ENCODE results near the gene GREB1. TPM values are rescaled to one million over a fixed set of nuclear protein-coding genes. Genes with fewer than 3 reads are reported as not detected.
A peak's percentile ranks its signal among the peaks of the same experiment; 100 is the strongest.

Gene GREB1
- total RNA-seq, 2 donors from 2014 or later, result 1.1 to 2.2 TPM

DNA sequence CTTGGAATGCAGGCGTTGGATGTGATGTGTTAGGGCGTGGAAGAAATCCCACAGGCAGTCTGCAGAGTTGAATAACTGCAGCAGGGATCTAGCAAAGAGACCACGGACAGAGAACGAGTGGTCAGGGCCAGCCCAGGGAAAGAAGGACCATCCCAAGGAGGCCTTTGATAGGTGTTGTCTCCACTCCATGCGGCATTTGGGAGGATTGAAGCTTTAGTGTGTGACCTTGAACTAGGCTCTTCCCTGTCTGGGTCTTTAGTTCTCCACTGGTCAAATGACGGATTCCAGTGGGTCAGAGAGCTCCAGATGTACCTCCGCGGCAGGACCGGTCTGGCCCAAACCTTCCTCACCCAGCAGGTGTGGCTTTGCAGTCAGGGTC is 18.4 kb downstream of the GREB1 start:
- no peak overlapping the region for H3K4me3 Mint-ChIP-seq
- H3K27me3 Mint-ChIP-seq, result peaks cover 35 to 44% of the 10 kb centered on the region in 2 donors

DNA sequence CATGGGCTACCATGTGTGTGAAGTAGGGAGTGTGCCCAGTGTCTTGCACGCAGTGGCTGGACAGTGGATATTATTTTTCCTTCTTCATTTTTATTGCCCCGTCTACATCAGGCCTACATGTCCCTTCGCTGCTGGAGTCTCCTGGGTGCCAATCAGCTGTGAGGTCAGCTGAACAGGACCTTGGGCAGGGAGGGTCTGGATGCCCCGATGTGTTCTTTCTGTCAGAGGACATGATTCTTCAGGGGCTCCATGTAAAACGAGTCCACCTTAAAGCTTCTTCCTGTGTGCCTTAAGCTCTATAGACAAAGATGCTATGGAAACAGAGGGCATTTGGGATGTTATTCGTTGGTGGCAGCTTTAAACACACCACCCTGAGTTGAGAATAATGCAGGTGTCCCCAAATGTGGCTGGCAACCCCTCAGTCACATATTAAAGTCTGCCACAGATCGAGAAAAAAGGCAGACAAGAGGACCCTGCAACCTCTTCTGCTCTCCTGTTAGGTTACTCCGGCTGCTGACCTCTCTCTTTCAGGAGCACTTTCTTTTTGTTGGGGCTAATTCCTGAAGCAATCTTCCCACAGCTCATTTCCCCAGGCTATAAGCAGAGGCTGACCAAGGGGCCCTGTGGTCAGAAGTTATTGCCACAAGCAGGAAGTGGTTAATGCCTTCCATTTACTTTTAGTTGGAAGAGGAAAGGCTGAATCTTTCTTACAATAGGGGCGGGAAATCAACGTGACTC is 20.0 kb downstream of the GREB1 start:
- no peaks in the 10 kb centered on the region for H3K9me3 Mint-ChIP-seq
- H3K4me3 Mint-ChIP-seq, result peak overlapping the region; percentile 44
- peaks cover 34 to 54% of the 10 kb centered on the region in 2 donors for H3K27me3 Mint-ChIP-seq
- peaks cover 8 to 16% of the 10 kb centered on the region in 2 donors for H3K4me1 Mint-ChIP-seq (ENCODE audit: low read depth in 2 of 2)
- no peak for ATAC-seq
- H3K36me3 Mint-ChIP-seq, result no peaks in the 10 kb centered on the region
- DNase-seq (ENCODE audit: low spot score), result no peak
- no peak overlapping the region for H3K27ac Mint-ChIP-seq

More for the DNA sequence above, 18.4 kb downstream of the GREB1 start:
- ATAC-seq (no peak), DNase-seq (ENCODE audit: low spot score) (no peak)
- no peaks in the 10 kb centered on the region for H3K9me3 Mint-ChIP-seq
- H3K27ac Mint-ChIP-seq, result no peak overlapping the region
- peaks cover 8 to 16% of the 10 kb centered on the region in 2 donors for H3K4me1 Mint-ChIP-seq (ENCODE audit: low read depth in 2 of 2)
- no peaks in the 10 kb centered on the region for H3K36me3 Mint-ChIP-seq

DNA sequence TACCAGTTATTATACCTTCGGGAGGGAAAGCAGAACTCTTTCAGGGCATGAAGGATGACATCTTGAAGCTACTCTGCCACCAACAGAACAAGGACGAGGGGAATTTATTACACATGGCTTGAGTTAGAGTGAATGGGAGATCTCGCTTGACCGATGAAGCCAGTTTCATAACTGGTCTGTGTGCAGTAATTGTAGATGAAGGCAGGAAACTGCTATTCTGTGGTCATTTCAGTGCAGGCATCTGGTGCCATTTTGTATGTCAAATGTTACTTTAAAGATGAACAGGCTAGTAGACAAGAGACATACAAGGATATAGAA is 20.5 kb downstream of the GREB1 start:
- DNase-seq (ENCODE audit: low spot score) (no peak), ATAC-seq (peak in 1 of 2 donors; percentile 38)
- Mint-ChIP-seq H3K4me3 (peak overlapping the region; percentile 44), H3K27me3 (peaks cover 36 to 55% of the 10 kb centered on the region in 2 donors), H3K9me3 (no peaks in the 10 kb centered on the region), H3K36me3 (no peaks in the 10 kb centered on the region), H3K27ac (no peak overlapping the region), H3K4me1 (ENCODE audit: low read depth in 2 of 2) (peaks cover 8 to 16% of the 10 kb centered on the region in 2 donors)

- H3K4me3 Mint-ChIP-seq, result no peak overlapping the region
- H3K9me3 Mint-ChIP-seq, result no peaks in the 10 kb centered on the region
- ATAC-seq (no peak), DNase-seq (ENCODE audit: low spot score) (no peak)
- H3K27me3 Mint-ChIP-seq, result peaks cover 36 to 55% of the 10 kb centered on the region in 2 donors
- H3K27ac Mint-ChIP-seq, result no peak overlapping the region
- no peaks in the 10 kb centered on the region for H3K36me3 Mint-ChIP-seq
- peaks cover 8 to 16% of the 10 kb centered on the region in 2 donors for H3K4me1 Mint-ChIP-seq (ENCODE audit: low read depth in 2 of 2)
These were observed 22.4 kb downstream of the GREB1 start for GRCh38 chr2:11556101-11556806.

GRCh38 chr2:11558214-11558886 is 24.5 kb downstream of the GREB1 start:
- H3K27ac Mint-ChIP-seq, result no peak overlapping the region
- ATAC-seq (no peak), DNase-seq (ENCODE audit: low spot score) (no peak)
- no peaks in the 10 kb centered on the region for H3K9me3 Mint-ChIP-seq
- peaks cover 35 to 54% of the 10 kb centered on the region in 2 donors for H3K27me3 Mint-ChIP-seq
- no peaks in the 10 kb centered on the region for H3K36me3 Mint-ChIP-seq
- H3K4me1 Mint-ChIP-seq (ENCODE audit: low read depth in 2 of 2), result peaks cover 8 to 16% of the 10 kb centered on the region in 2 donors
- no peak overlapping the region for H3K4me3 Mint-ChIP-seq

DNA sequence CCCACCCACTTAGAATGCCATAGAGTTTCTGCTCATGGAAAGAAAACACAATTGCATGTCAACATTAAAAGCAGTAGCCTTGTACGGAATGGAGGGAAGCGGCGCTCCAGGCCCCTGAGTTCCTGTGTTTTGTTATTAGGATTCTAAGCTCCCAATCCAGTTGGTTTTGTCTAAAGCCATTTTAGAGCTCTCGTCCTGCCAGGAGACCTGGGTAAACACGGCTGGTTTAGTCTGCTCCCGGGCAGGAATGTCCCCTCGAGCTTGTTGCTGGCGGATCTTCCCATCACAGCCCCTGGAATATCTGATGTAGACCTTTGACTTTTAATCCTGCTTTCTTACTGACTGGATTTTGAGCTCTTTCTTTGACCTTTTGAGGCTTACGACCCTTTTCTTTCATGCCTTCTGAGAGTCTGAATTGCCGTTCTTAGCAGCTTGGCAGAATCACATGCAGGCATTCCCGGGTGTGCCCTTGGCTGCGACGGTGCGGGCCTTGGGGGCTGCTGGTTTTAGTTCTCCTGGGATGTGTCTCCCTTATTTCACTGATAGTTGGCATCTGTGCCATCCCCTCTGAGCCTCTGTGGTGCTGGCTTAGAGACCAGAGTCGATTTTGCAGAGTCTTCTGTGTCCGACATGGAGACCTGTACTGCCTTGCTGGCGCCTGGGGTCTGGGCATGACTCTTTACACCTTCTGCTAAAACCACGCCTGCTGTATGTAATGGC is 25.4 kb downstream of the GREB1 start:
- Mint-ChIP-seq H3K27me3 (peaks cover 28 to 49% of the 10 kb centered on the region in 2 donors), H3K4me1 (ENCODE audit: low read depth in 2 of 2) (peaks cover 3 to 8% of the 10 kb centered on the region in 2 donors), H3K9me3 (no peaks in the 10 kb centered on the region), H3K4me3 (no peak overlapping the region), H3K36me3 (no peaks in the 10 kb centered on the region), H3K27ac (no peak overlapping the region)
- DNase-seq (ENCODE audit: low spot score) (no peak), ATAC-seq (no peak)

DNA sequence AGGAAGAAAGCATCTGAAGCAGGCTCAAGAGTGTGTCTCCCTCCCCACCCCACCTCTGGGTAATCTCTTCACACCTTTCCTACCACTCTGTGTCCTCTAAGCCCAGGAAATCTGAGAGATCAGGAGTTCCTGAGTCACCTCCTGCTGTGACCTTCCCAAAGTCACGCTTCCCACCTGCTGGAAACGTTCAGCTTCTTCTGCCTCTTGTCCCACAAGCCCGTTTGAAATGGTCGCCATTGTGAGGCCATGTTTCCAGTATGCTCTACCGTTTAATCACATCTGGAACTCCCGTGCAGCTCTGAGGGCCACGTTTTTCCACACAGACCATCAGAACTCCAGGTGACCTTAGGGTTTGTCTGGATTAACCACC is 25.9 kb downstream of the GREB1 start:
- Mint-ChIP-seq H3K27me3 (peaks cover 25 to 44% of the 10 kb centered on the region in 2 donors), H3K4me3 (no peak overlapping the region), H3K9me3 (no peaks in the 10 kb centered on the region), H3K27ac (no peak overlapping the region), H3K36me3 (no peaks in the 10 kb centered on the region), H3K4me1 (ENCODE audit: low read depth in 2 of 2) (peaks cover 0 to 2% of the 10 kb centered on the region in 2 donors)
- no peak for ATAC-seq
- DNase-seq (ENCODE audit: low spot score), result no peak

GRCh38 chr2:11560806-11561205 is 27.0 kb downstream of the GREB1 start:
- peaks cover 20 to 33% of the 10 kb centered on the region in 2 donors for H3K27me3 Mint-ChIP-seq
- ATAC-seq, result no peak
- no peaks in the 10 kb centered on the region for H3K9me3 Mint-ChIP-seq
- H3K4me3 Mint-ChIP-seq, result no peak overlapping the region
- H3K36me3 Mint-ChIP-seq, result no peaks in the 10 kb centered on the region
- H3K4me1 Mint-ChIP-seq (ENCODE audit: low read depth in 2 of 2), result no peaks in the 10 kb centered on the region
- H3K27ac Mint-ChIP-seq, result no peak overlapping the region
- no peak for DNase-seq (ENCODE audit: low spot score)

GRCh38 chr2:11562011-11562410 is 28.2 kb downstream of the GREB1 start:
- no peak for DNase-seq (ENCODE audit: low spot score)

DNA sequence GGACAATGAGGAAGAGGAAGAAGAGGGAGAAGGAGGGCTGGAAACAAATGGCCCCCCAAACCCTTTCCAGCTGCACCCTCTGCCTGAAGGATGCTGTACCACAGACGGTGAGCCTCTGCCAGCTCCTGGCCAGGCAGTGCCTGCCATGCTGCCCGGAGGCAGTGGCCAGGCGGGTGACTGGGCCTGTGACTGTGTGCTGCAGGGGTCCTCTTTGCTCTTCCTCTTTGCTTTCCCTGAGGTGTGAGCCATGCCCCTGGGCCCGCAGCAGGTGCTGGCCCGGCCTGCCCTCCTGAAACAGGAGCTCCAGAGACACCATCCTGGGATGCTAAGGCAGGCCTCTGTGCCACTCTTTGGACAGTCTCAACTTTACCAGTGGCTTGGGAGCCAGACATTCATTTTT is 28.6 kb downstream of the GREB1 start:
- H3K4me1 Mint-ChIP-seq (ENCODE audit: low read depth in 2 of 2), result no peaks in the 10 kb centered on the region
- DNase-seq (ENCODE audit: low spot score), result no peak

More at GRCh38 chr2:11562011-11562410, 28.2 kb downstream of the GREB1 start:
- Mint-ChIP-seq H3K27me3 (peaks cover 18 to 22% of the 10 kb centered on the region in 2 donors), H3K4me1 (ENCODE audit: low read depth in 2 of 2) (no peaks in the 10 kb centered on the region), H3K36me3 (no peaks in the 10 kb centered on the region), H3K27ac (no peak overlapping the region), H3K9me3 (no peaks in the 10 kb centered on the region), H3K4me3 (no peak overlapping the region)
- no peak for ATAC-seq

DNA sequence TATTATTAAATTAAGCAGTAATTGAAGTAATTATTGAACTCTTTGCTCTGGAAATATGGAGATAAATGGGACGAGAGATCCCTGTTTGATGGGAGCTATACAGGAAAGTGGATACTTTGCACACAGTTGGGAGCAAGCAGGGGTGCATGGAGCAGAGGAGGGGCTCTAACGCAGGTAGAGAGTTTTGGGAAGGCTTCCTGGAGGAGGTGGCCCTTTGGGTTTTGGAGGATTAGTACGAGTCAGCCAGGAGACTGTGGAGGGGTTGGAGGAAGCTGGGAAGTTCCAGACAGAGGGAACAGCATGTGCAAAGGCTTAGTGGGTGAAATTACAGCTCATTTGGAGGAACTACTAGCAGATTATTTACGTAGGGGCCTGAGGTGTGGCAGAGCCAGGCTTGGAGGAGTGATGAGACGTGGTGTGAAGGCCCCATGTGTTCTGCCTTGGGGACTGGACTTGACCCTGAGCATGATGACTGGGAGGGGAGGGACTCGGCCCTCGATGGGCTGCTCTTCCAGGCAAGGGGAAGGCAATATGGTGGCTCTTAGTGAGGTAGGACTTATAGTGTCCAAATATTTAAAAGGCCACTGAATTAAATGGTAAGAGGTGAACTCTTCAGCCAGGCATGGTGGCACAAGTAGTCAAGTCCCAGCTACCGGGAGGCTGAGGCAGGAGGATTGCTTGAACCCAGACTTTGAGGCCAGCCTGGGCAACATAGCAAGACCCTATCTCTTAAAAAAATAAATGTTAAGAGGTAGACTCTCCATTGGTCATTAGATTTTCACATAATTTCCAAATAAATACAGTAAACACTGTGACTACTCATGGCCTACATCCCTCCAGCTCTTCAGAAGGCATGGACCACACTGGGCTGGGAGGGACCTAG is 30.2 kb downstream of the GREB1 start:
- H3K9me3 Mint-ChIP-seq, result no peaks in the 10 kb centered on the region
- H3K36me3 Mint-ChIP-seq, result no peaks in the 10 kb centered on the region
- peaks cover 10 to 14% of the 10 kb centered on the region in 2 donors for H3K27me3 Mint-ChIP-seq
- no peak overlapping the region for H3K4me3 Mint-ChIP-seq
- DNase-seq (ENCODE audit: low spot score) (no peak), ATAC-seq (no peak)
- H3K4me1 Mint-ChIP-seq (ENCODE audit: low read depth in 2 of 2), result no peaks in the 10 kb centered on the region
- H3K27ac Mint-ChIP-seq, result no peak overlapping the region

More for the DNA sequence above, 28.6 kb downstream of the GREB1 start:
- Mint-ChIP-seq H3K9me3 (no peaks in the 10 kb centered on the region), H3K27me3 (peaks cover 15 to 18% of the 10 kb centered on the region in 2 donors), H3K36me3 (no peaks in the 10 kb centered on the region), H3K27ac (no peak overlapping the region), H3K4me3 (no peak overlapping the region)
- no peak for ATAC-seq

- H3K4me3 Mint-ChIP-seq, result no peak overlapping the region
- H3K9me3 Mint-ChIP-seq, result no peaks in the 10 kb centered on the region
- ATAC-seq (no peak), DNase-seq (ENCODE audit: low spot score) (peak; percentile 13)
- peaks cover 2 to 8% of the 10 kb centered on the region in 2 donors for H3K27me3 Mint-ChIP-seq
- no peak overlapping the region for H3K27ac Mint-ChIP-seq
- H3K36me3 Mint-ChIP-seq, result no peaks in the 10 kb centered on the region
- no peaks in the 10 kb centered on the region for H3K4me1 Mint-ChIP-seq (ENCODE audit: low read depth in 2 of 2)
These were observed 31.1 kb downstream of the GREB1 start for GRCh38 chr2:11564816-11565567.
